ENCODE measurements around the gene ZFHX3.

GRCh38 chr16:73091174-73091573, 43.2 kb upstream of the ZFHX3 start:
- no peak for TF ChIP-seq CTCF (IDR thresholded peaks at IDR 0.05)
- TF ChIP-seq EZH2 (IDR thresholded peaks at IDR 0.05; ENCODE audit: borderline replicate concordance, insufficient read depth, low read depth, low read length, poor library complexity, severe bottlenecking): no peak

Measured in B cell (primary cell).